Measurements from ENCODE around the gene COG5.

COG5 gene

GRCh38 chr7:107208024-107208521 is 355.6 kb downstream of the COG5 start:
- Histone ChIP-seq H3K27me3 (ENCODE audit: insufficient read depth, poor library complexity, severe bottlenecking) (no peaks in the 10 kb centered on the region), H3K27ac (replicated peaks) (no peak overlapping the region), H3K4me3 (replicated peaks; ENCODE audit: insufficient read depth, low read length) (no peak overlapping the region)
- no peak for DNase-seq (ENCODE audit: low read depth in 1 of 2, low spot score in 1 of 2)
- no peak for TF ChIP-seq CTCF (IDR thresholded peaks at IDR 0.05; ENCODE audit: insufficient read depth, low read length)
- no peak for TF ChIP-seq POLR2AphosphoS5 (IDR thresholded peaks at IDR 0.05; ENCODE audit: low read depth)
- TF ChIP-seq SPI1 (IDR thresholded peaks at IDR 0.05; ENCODE audit: borderline replicate concordance, low read depth): no peak
- TF ChIP-seq REST (IDR thresholded peaks at IDR 0.05; ENCODE audit: insufficient replicate concordance, low read depth): no peak
- TF ChIP-seq GABPA (IDR thresholded peaks at IDR 0.05; ENCODE audit: low read depth): no peak

- Histone ChIP-seq H3K27me3 (ENCODE audit: insufficient read depth, poor library complexity, severe bottlenecking) (no peaks in the 10 kb centered on the region), H3K27ac (replicated peaks) (no peak overlapping the region), H3K4me3 (replicated peaks; ENCODE audit: insufficient read depth, low read length) (no peak overlapping the region)
- TF ChIP-seq GABPA (IDR thresholded peaks at IDR 0.05; ENCODE audit: low read depth) (no peak), SPI1 (IDR thresholded peaks at IDR 0.05; ENCODE audit: borderline replicate concordance, low read depth) (no peak), POLR2AphosphoS5 (IDR thresholded peaks at IDR 0.05; ENCODE audit: low read depth) (no peak), CTCF (IDR thresholded peaks at IDR 0.05; ENCODE audit: insufficient read depth, low read length) (no peak), REST (IDR thresholded peaks at IDR 0.05; ENCODE audit: insufficient replicate concordance, low read depth) (no peak)
- DNase-seq (ENCODE audit: low read depth in 1 of 2, low spot score in 1 of 2): no peak
Measured at GRCh38 chr7:107207459-107207858, 356.3 kb downstream of the COG5 start.

- Histone ChIP-seq H3K27ac (replicated peaks) (no peak overlapping the region), H3K4me3 (replicated peaks; ENCODE audit: insufficient read depth, low read length) (no peak overlapping the region), H3K27me3 (ENCODE audit: insufficient read depth, poor library complexity, severe bottlenecking) (no peaks in the 10 kb centered on the region)
- TF ChIP-seq REST (IDR thresholded peaks at IDR 0.05; ENCODE audit: insufficient replicate concordance, low read depth) (no peak), GABPA (IDR thresholded peaks at IDR 0.05; ENCODE audit: low read depth) (no peak), SPI1 (IDR thresholded peaks at IDR 0.05; ENCODE audit: borderline replicate concordance, low read depth) (no peak), POLR2AphosphoS5 (IDR thresholded peaks at IDR 0.05; ENCODE audit: low read depth) (no peak), CTCF (IDR thresholded peaks at IDR 0.05; ENCODE audit: insufficient read depth, low read length) (no peak)
- DNase-seq (ENCODE audit: low read depth in 1 of 2, low spot score in 1 of 2): no peak
Measured at GRCh38 chr7:107206706-107207105, 357.0 kb downstream of the COG5 start.
